GM19025 (cell line): ENCODE measurements around the gene PALM.
"Not testable (repeated sequence)": the region's sequence is repeated elsewhere in the genome, so short reads cannot be mapped to it uniquely, and the experiment has no call there.

Source experiments
- ATAC-seq: cut with Tn5 transposase; IDR thresholded peaks from one replicate; pipeline ENCODE4 v1.9.1; 2021; ENCODE audit warnings: mild to moderate bottlenecking, low read depth, moderate library complexity; ENCODE audit not compliant: unreplicated experiment

The PALM gene, protein sequence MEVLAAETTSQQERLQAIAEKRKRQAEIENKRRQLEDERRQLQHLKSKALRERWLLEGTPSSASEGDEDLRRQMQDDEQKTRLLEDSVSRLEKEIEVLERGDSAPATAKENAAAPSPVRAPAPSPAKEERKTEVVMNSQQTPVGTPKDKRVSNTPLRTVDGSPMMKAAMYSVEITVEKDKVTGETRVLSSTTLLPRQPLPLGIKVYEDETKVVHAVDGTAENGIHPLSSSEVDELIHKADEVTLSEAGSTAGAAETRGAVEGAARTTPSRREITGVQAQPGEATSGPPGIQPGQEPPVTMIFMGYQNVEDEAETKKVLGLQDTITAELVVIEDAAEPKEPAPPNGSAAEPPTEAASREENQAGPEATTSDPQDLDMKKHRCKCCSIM

DNA sequence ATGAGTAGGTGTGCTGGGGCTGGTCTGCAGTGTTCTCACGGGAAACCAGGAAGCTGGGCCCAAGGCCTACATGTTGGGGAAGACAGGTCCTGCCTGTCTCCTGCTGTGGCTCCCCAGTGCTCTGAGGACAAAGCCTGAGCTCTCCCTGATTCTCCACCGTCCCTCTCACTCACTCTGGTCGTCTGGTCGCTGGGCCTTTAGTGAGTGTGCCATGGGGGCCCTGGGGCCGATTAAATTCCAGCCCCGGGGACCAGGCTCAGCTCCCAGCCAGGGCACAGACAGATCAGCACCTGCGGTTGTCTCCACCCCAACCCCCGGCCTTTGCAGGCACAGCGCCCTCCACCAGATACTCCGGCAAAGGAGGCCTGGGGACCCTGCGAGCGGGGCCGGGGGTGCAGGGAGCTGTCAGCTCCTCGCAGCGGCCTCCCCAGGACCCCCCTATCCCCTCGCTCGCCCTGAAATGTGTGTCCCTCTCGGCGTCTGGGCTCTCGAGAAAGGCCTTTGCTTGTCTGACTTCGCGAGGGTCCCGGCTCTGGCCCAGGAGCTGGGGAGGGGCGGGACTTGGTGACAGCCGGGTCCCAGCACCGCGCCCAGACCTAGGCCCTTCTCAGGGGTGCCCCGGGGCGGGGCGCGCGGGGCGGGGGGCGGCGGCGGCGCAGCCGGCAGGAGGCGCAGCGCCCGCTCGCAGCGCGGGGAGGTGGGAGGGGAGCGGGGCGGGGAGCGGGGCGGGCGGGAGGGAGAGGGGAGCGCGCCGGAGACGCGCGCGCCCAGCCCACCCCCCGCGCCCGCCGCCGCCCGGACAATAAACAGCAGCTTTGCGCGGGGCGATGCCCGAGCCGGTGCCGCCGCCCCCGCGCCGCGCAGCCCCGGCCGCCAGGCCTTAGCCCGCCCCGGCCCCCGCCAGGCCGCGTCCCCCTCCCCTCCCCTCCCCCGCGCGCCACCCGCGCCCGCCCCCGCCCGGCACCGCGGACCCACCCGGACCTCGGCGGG lies at the start of gene PALM:
Gene PALM, plus strand, starts transcription at position 782 of the 990 bp plus-strand sequence. CDS start 212 bp downstream, outside the sequence.
- ATAC-seq = no peak

DNA sequence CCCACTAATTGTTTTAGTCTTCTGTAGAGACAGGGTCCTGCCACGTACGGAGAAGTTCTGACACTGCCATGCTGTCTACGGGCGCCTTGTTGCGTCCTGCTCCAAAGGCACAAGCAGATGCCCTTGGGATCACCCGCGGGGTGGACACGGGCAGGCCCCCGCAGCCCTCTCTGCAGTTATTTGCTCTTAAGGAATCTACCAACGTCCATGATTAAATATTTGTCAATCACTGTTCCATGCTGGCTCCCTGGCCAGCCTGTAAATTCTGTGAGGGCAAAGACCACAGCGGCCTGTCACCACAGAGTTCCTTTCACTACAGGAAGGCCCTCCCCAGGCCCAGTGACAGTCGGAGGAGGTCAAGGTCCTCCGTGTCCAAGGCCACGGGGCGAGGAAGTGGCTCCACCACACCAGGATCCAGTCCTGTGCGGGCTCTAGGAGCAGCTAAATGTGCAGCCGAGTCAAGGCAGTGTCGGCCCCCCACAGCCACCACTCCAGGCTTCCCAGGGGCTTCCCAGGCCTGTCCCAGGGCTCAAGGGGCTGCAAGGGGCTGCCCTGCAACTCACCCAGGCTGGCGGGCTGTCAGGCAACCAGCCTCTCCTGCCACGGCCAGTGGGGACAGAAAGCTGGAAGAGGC lies 47.8 kb upstream of the PALM start:
- ATAC-seq = no peak

DNA sequence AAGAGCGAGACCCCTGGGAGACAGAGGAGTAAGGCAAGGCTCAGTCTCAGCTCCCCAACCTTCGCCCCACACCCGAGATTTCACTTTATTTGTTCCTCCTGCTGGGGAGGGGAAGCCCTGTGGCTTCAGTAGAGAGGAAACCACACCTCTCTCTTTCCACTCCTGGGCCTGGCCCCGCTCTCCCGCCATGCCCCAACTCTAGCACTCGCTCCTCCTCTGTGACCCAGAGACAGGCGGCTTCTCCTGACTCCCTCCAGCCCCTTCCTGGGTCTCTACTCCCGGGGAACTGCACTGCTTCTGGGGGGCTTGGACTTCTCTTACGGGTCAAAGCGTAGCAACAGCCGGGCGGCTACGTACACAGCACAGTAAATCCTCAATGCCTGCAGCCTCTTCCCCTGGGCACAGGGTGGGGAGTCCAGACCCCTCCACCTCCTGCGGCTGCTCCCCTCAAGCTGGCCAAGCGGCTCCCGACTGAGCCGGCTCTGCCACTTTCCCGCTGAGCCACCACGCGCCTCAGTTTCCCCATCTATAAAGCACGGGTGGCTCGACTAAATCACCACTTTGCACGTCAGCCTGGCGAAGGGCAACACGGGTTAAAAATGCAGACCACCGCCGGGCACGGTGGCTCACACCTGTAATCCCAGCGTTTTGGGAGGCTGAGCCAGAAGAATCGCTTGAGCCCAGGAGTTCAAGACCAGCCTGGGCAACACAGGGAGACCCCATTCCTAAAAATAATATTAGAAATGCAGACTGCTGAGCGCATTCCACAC lies 47.1 kb upstream of the PALM start:
- no peak for ATAC-seq

DNA sequence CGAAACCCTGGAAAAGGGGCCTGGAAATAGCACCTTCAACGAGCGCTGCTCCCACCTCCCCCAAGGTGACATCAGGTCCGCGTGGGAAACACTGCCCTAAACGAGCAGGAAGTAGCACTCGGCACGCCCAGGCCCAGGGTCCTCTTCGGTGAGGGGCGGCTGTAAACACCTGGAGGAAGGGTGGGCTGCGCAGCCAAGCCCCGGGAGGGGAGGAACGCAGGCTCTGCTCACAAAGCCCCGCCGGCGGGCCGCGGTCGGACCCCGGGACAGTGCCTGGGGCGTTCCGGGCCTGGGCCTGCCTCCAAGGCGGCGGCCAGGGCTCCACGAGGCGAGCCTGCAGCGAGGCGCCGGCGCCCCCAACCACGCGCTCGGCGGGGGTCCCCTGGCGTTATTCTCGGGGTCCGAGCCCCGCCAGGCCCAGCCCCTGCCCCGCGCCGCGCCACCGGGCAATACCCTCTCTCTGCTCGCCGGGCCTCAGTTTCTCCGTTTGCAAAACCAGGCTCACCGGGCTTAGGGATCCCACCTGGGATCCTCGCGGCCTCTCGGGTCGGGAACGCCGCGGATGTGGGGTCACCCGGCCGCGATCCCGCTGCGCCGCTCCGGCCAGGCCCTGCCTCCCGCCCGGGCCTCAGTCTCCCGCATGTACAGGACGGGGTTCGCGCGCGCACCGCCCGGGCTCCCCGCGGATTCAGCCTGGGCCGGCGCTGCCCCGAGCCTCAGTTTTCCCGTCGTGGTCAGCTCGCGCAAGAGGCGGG lies 46.4 kb upstream of the PALM start:
- peak; percentile 4 for ATAC-seq

DNA sequence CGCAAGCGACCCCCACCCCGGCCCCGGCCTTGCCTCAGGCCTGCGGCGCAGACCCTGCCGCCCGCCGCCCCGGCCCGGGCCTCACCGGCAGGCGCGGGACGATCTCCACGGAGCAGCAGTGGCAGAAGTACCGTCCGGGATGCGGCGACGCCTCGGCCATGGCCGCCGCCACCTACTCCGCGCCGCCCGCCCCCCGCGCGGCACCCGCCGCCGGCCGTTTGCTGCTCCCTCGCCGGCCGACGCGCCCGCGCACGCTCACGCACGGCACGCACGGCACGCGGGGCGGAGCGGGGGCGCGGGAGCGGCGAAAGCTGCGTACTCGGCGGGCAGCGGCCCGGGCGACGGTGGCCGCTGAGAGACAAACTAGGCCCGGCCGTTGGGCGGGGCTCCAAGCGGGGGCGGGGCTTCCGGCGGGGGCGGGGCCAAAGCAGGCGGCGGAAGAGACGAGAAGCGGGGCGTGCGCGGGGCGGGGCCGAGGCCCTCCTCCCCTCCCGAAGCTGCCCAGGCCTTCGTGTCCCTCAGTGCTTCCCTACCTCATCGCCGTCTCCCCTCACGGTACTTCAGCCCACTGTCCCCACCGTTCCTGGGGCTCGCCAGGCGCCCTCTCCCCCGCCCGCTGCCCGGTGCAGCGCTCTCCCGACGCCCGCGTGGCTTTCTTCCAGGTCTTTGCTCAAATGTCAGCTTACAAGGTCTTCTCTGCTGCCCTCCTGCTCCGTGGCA lies 45.6 kb upstream of the PALM start, which contains the start of gene RNF126:
Gene RNF126, minus strand, starts transcription at position 253 of the 720 bp plus-strand sequence. Its CDS starts 93 bp downstream, at position 160.
- peak; percentile 46 for ATAC-seq

DNA sequence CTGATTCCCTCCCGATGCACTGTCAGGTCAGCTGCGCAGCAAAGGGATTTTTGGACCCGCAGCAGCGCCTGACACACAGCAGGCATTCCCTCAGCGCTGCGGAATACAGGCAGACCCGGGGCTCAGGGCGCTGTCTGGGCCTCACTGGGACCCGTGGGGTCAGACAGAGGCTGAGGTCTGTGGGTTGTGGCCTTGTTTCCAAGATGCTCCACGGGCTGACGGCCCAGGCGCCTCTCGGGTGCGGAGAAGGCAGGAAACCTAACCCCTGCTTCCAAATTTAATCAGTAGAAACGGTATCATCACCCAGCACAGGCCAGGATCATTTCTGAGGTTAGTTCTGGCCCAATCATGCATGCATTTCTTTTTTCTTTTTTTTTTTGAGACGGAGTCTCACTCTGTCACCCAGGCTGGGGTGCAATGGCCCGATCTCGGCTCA lies 45.0 kb upstream of the PALM start:
- no peak for ATAC-seq

DNA sequence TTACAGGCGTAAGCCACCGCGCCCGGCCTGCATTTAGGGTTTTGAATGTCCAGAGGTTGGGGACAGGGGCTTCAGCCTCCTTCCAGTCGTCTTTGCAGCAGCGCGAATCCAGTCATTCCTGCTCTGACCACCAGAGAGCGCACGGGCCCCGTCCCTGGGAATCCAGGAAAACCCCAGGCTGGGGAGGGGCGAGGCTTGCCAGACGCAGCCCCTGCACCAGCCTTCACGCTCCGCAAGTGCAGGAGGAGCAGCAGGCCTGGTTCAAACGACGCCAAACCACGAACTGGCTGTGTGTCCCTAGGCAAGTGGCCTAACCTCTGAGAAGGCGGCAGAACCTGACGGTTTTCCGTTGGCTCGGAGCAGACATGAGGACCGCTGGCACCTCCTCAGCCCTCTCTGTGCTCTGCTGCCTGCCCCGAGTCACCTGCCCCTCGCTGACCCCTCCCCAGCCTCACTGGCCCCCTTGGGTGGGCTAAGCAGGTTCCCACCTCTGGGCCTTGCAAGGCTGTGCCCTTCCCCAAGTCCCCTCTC lies 43.8 kb upstream of the PALM start:
- ATAC-seq = no peak

DNA sequence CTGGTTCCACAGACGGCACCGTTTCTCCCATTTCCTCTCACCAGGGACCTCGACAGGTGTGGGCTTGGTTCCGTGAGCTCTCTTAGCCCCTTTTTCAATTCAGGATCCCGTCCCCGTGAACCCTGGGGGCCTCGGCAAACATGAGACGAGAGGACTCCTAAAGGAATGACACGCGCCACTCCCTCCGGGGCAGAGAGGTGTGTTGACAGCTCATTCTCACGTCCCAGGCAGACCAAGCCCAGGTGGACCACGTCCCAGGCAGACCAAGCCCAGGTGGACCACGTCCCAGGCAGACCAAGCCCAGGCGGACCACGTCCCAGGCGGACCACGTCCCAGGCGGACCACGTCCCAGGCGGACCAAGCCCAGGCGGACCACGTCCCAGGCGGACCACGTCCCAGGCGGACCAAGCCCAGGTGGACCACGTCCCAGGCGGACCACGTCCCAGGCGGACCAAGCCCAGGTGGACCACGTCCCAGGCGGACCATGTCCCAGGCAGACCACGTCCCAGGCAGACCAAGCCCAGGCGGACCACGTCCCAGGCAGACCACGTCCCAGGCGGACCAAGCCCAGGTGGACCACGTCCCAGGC lies 41.7 kb upstream of the PALM start:
- ATAC-seq = not testable (repeated sequence)

DNA sequence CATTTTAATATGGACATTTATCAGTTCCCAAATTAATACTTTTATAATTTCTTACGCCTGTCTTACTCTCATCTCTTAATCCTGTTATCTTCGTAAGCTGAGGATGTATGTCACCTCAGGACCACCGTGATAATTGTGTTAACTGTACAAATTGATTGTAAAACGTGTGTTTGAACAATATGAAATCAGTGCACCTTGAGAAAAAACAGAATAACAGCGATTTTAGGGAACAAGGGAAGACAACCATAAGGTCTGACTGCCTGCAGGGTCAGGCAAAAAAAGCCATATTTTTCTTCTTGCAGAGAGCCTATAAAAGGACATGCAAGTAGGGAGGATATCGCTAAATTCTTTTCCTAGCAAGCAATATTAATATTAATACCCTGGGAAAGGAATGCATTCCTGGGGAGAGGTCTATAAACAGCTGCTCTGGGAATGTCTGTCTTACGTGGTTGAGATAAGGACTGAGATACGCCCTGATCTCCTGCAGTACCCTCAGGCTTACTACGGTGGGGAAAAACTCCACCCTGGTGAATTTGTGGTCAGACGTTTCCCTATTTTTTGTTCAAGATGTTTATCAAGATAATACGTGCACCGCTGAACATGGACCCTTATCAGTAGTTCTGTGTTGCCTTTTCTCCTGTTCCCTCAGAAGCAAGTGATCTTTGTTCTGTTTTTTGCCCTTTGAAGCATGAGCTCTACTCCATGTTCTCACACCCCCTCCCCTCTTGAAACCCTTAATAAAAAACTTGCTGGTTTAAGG lies 39.9 kb upstream of the PALM start:
- ATAC-seq = not testable (repeated sequence)

DNA sequence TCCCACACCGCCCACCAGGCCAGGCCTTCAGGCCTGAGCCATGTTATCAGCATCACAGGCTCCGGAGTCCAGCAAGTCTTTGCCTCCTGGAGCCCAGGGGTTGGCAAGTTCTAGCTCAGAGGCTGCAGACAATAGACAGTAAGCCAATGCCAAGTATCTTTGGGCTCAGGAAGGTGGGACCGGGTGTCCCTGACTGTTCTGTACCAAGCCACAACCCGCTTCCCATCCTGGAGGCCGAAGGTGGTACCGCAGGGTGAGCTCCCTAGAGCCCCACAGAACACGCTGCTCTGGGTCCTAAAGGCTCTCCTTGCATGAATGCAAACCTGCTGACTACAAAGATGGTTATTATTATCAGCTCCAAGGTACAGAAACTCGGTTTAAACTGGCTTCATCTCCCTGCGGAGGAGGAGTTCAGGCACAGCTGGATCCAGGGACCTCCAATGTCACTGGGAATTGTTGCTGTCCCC lies 38.1 kb upstream of the PALM start:
- ATAC-seq = no peak

DNA sequence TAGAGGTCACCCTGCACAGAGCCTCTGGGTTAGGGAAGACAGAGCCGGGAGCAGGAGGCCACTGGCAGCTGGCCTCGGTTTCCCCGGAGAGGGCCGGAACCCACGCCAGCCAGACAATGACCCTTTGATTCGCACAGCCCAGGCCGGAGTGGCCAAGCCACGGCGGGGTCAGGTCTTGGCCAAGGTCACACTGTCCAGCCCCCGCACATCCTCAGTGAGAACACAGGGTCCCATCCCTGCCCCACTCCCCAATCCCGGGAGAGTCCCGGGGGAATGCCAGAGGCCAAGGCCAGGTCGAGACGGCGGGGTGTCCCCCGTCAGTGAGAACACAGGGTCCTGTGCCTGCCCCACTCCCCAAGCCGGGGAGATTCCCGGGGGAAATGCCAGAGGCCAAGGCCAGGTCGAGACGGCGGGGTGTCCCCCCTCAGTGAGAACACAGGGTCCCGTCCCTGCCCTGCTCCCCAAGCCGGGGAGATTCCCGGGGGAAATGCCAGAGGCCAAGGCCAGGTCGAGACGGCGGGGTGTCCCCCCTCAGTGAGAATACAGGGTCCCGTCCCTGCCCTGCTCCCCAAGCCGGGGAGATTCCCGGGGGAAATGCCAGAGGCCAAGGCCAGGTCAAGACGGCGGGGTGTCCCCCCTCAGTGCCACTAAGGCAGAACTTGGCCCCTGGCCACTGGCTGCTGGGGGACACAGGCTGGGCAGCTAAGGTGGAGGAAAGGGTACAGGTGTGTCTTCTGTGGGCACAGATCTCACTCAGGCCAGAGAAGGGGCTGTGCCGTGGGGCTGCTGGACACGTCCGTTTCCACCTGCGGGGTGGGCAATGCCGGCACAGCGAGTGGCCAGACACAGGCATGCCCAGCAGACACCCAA lies 34.2 kb upstream of the PALM start:
- no peak for ATAC-seq

DNA sequence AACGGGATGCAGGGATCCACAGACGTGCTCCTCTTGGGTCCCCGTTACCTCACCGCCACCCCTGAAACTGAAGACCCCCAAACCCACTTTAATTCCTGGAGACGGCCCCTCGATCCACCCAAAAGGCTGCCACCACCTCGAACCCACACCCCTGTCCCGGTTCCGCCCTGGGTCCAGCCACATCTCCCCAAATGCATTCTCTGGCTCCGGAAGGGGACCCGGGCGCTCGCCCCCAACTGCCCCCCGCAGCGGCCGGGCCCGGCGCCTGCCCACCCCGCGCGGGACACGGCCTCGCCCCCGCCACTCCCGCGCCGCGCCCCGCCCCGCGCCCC lies 32.8 kb upstream of the PALM start:
- ATAC-seq = no peak

DNA sequence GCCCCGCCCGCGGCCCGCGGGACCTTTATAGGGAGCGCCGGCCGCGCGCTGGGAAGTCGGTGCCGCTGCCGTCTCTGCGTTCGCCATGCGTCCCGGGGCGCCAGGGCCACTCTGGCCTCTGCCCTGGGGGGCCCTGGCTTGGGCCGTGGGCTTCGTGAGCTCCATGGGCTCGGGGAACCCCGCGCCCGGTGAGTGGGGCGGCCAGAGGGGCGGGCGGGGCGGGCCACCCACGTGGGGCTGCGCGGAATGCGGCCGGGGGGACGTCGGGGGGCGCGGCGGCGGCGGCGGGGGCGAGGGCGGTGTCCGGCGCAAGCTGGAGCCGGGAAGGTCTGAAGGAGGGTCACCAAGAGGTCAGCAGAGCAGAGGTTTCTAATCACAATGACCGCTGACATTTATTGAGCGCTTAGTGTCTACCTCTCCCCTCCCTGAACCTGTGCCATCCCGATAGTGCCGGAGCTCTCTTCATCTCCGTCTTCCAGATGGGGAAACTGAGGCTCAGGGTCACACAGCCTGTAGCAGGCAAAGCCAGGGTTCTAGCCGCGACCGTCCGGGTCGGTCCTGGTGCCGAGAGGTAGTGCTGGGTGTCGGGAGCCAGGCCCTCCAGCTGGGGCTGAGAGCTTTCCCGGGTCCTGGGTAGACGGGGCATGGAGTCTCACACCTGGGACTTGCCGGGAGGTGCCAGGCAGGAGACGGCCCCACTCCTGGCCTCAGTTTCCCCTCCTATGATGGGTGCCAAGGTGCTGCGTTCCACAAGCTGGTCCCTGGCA lies 32.2 kb upstream of the PALM start, which contains the start of gene FSTL3:
Gene FSTL3, plus strand, starts transcription at position 54 of the 767 bp plus-strand sequence. Its CDS starts 32 bp downstream, at position 86.
- no peak for ATAC-seq

DNA sequence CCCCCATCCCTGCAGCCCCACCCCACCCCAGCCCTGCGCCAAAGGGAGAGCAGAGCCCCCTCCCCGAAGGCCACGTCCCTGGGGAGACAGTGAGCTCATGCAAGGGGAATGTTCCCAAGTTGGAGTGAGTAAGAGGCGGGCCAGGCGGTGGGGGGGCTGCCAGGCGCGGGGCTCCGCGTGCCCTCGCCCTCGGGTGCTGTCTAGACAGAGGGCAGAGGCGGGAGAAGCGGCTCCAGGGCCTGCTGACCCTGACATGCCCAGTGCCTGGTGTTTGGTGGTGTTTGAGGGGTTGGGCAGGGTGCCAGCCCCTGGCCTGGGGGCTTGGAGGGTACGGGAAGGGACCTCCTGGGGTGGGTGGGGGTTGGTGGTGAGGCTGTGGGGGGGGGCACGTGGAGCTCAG lies 31.5 kb upstream of the PALM start:
- no peak for ATAC-seq
